ENCODE data around the gene GDI1.

GDI1 gene

GRCh38 chrX:154462396-154462795 lies 25.4 kb downstream of the GDI1 start:
- DNase-seq (ENCODE audit: low read depth): no peak

GRCh38 chrX:154463611-154464220 lies 26.8 kb downstream of the GDI1 start:
- no peak for DNase-seq (ENCODE audit: low read depth)

- no peak for DNase-seq (ENCODE audit: low read depth)
Measured at GRCh38 chrX:154464806-154465365, 27.9 kb downstream of the GDI1 start.

- no peak for DNase-seq (ENCODE audit: low read depth)
Measured at GRCh38 chrX:154465601-154466000, 28.6 kb downstream of the GDI1 start.

GRCh38 chrX:154466036-154466435 lies 29.1 kb downstream of the GDI1 start:
- DNase-seq (ENCODE audit: low read depth): no peak

- no peak for DNase-seq (ENCODE audit: low read depth)
Measured at GRCh38 chrX:154466907-154467306, 30.0 kb downstream of the GDI1 start.

- no peak for DNase-seq (ENCODE audit: low read depth)
Measured at GRCh38 chrX:154467556-154467955, 30.6 kb downstream of the GDI1 start.

GRCh38 chrX:154468217-154468616 lies 31.3 kb downstream of the GDI1 start:
- DNase-seq (ENCODE audit: low read depth): no peak

GRCh38 chrX:154469114-154469513 lies 32.2 kb downstream of the GDI1 start:
- DNase-seq (ENCODE audit: low read depth): no peak

GRCh38 chrX:154469880-154470279 lies 32.9 kb downstream of the GDI1 start:
- DNase-seq (ENCODE audit: low read depth): no peak

GRCh38 chrX:154470434-154470833 lies 33.5 kb downstream of the GDI1 start:
- DNase-seq (ENCODE audit: low read depth): no peak

GRCh38 chrX:154470914-154471568 lies 34.1 kb downstream of the GDI1 start:
- no peak for DNase-seq (ENCODE audit: low read depth)

- no peak for DNase-seq (ENCODE audit: low read depth)
Measured at GRCh38 chrX:154471839-154472684, 35.1 kb downstream of the GDI1 start.

- no peak for DNase-seq (ENCODE audit: low read depth)
Measured at GRCh38 chrX:154472685-154473632, 36.0 kb downstream of the GDI1 start.

GRCh38 chrX:154473683-154474082 lies 36.7 kb downstream of the GDI1 start:
- no peak for DNase-seq (ENCODE audit: low read depth)

- DNase-seq (ENCODE audit: low read depth): no peak
Measured at GRCh38 chrX:154476821-154477220, 39.9 kb downstream of the GDI1 start.

GRCh38 chrX:154477891-154478477 lies 41.0 kb downstream of the GDI1 start:
- no peak for DNase-seq (ENCODE audit: low read depth)

GRCh38 chrX:154478728-154479622 lies 42.0 kb downstream of the GDI1 start, which contains the start of gene LAGE3:
Gene LAGE3, minus strand, starts transcription at chrX:154479281. Its CDS starts 366 bp downstream, at chrX:154478915.
- peak; percentile 93 for DNase-seq (ENCODE audit: low read depth)

- DNase-seq (ENCODE audit: low read depth): no peak
Measured at GRCh38 chrX:154481195-154481594, 44.2 kb downstream of the GDI1 start.

All from activated T-cell treated with anti-CD3 and anti-CD28 coated beads for 1 hour (primary cell).